ENCODE results near the gene ASB7.

The ASB7 gene

DNA sequence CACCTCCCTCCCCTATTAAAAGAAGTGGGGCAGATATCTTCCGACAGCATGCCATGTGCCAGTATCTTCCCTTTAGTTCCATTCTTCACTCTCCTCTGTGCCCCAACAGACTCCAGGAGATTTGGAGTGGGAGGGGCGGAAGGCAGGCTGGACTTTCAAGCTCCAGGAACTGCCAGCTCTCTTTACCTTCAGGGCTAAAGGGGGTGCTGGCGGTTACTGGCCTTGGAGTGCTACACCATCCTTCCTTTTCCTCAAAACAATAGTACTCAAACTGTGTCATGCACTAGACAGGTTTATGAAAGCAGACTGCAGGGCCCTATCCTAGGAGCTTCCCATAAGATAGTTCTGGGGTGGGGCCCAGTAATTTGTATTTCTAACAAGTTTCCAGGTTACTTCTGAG lies 6.4 kb upstream of the ASB7 start:
- Histone ChIP-seq H3K9me3 (ENCODE audit: insufficient read depth, low read length) (peaks cover 8% of the 10 kb centered on the region; the same call in 1 of the 2 replicates), H3K27ac (ENCODE audit: low read depth, low read length) (no peak overlapping the region), H3K36me3 (ENCODE audit: low read length) (no peaks in the 10 kb centered on the region), H3K27me3 (ENCODE audit: low read length) (no peaks in the 10 kb centered on the region), H3K9me2 (replicated peaks; ENCODE audit: insufficient read depth, low read length) (no peaks in the 10 kb centered on the region), H3K79me2 (ENCODE audit: insufficient read depth, low read length) (peaks cover 84% of the 10 kb centered on the region), H3K9ac (ENCODE audit: low read length) (no peak overlapping the region), H2AFZ (ENCODE audit: low read depth, low read length, severe bottlenecking) (no peak overlapping the region), H3F3A (ENCODE audit: insufficient read depth) (no peaks in the 10 kb centered on the region), H3K4me3 (ENCODE audit: insufficient read depth, low read length, poor library complexity, severe bottlenecking) (no peak overlapping the region), H4K20me1 (ENCODE audit: low read depth, low read length) (no peaks in the 10 kb centered on the region), H3K4me2 (ENCODE audit: low read depth, low read length, poor library complexity, severe bottlenecking) (no peak overlapping the region)
- no peak for TF ChIP-seq EZH2phosphoT487 (conservative IDR thresholded peaks at IDR 0.05; ENCODE audit: low read length)
- TF ChIP-seq, protein P1, sequence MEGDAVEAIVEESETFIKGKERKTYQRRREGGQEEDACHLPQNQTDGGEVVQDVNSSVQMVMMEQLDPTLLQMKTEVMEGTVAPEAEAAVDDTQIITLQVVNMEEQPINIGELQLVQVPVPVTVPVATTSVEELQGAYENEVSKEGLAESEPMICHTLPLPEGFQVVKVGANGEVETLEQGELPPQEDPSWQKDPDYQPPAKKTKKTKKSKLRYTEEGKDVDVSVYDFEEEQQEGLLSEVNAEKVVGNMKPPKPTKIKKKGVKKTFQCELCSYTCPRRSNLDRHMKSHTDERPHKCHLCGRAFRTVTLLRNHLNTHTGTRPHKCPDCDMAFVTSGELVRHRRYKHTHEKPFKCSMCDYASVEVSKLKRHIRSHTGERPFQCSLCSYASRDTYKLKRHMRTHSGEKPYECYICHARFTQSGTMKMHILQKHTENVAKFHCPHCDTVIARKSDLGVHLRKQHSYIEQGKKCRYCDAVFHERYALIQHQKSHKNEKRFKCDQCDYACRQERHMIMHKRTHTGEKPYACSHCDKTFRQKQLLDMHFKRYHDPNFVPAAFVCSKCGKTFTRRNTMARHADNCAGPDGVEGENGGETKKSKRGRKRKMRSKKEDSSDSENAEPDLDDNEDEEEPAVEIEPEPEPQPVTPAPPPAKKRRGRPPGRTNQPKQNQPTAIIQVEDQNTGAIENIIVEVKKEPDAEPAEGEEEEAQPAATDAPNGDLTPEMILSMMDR (IDR thresholded peaks at IDR 0.05; ENCODE audit: insufficient read depth, low read length, poor library complexity, severe bottlenecking) = no peak

DNA sequence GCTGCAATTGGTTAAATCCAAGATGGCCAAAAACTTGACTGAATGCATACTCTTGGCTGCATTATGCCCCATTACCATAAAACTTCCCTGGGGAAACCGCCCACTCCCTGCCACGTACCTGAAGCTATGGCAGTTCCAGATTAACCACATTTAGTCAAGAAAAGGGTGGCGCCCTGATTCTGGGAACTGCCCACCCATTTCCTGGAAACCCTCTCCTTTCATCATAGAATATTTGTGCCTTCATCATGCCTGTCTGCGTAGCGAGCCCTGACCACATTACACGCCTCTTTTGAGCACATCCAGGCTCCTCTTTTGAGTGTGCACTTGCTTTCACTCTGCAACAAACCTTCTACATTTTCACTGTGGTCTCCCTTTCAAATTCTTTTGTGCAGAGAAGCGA lies 5.6 kb upstream of the ASB7 start:
- Histone ChIP-seq H3K9ac (ENCODE audit: low read length) (no peak overlapping the region), H3K27me3 (ENCODE audit: low read length) (no peaks in the 10 kb centered on the region), H3K27ac (ENCODE audit: low read depth, low read length) (no peak overlapping the region), H3K9me3 (ENCODE audit: insufficient read depth, low read length) (peaks cover 6% of the 10 kb centered on the region; the same call in 1 of the 2 replicates), H3K4me3 (ENCODE audit: insufficient read depth, low read length, poor library complexity, severe bottlenecking) (no peak overlapping the region), H3K4me2 (ENCODE audit: low read depth, low read length, poor library complexity, severe bottlenecking) (no peak overlapping the region), H4K20me1 (ENCODE audit: low read depth, low read length) (no peaks in the 10 kb centered on the region), H3F3A (ENCODE audit: insufficient read depth) (no peaks in the 10 kb centered on the region), H3K79me2 (ENCODE audit: insufficient read depth, low read length) (peaks cover 91% of the 10 kb centered on the region), H3K36me3 (ENCODE audit: low read length) (no peaks in the 10 kb centered on the region), H2AFZ (ENCODE audit: low read depth, low read length, severe bottlenecking) (no peak overlapping the region), H3K9me2 (replicated peaks; ENCODE audit: insufficient read depth, low read length) (no peaks in the 10 kb centered on the region)
- no peak for TF ChIP-seq EZH2phosphoT487 (conservative IDR thresholded peaks at IDR 0.05; ENCODE audit: low read length)
- TF ChIP-seq, protein P1 (IDR thresholded peaks at IDR 0.05; ENCODE audit: insufficient read depth, low read length, poor library complexity, severe bottlenecking) = no peak

DNA sequence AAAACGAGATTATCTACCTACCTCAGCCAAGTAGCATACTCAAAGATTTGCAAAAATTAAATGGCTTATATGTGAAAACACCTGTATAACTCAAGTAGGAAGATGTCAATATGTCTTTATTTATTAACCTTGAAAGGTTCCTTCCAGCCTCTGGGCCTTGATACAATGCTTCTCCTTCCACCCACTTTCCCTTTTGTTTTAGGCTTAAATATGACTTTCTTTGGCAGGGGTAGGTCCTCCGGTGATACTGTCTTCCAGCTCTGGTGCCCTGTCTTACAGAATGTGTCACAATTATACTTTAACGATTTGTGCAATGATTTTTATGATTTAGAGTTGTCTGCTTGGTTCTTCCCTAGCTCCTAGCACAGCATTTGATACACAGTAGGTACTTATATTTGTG lies 4.5 kb upstream of the ASB7 start:
- H3K27me3 ChIP-seq (ENCODE audit: low read length) = no peaks in the 10 kb centered on the region
- no peak overlapping the region for H3K4me2 ChIP-seq (ENCODE audit: low read depth, low read length, poor library complexity, severe bottlenecking)
- H3K36me3 ChIP-seq (ENCODE audit: low read length) = no peaks in the 10 kb centered on the region
- TF ChIP-seq EZH2phosphoT487 (conservative IDR thresholded peaks at IDR 0.05; ENCODE audit: low read length) = no peak
- TF ChIP-seq, protein P1 (IDR thresholded peaks at IDR 0.05; ENCODE audit: insufficient read depth, low read length, poor library complexity, severe bottlenecking) = no peak
- no peak overlapping the region for H2AFZ ChIP-seq (ENCODE audit: low read depth, low read length, severe bottlenecking)
- H3K27ac ChIP-seq (ENCODE audit: low read depth, low read length) = no peak overlapping the region
- no peaks in the 10 kb centered on the region for H4K20me1 ChIP-seq (ENCODE audit: low read depth, low read length)
- H3K9ac ChIP-seq (ENCODE audit: low read length) = no peak overlapping the region
- no peaks in the 10 kb centered on the region for H3K9me3 ChIP-seq (ENCODE audit: insufficient read depth, low read length)
- peaks cover 85% of the 10 kb centered on the region for H3K79me2 ChIP-seq (ENCODE audit: insufficient read depth, low read length)
- no peak overlapping the region for H3K4me3 ChIP-seq (ENCODE audit: insufficient read depth, low read length, poor library complexity, severe bottlenecking)
- no peaks in the 10 kb centered on the region for H3F3A ChIP-seq (ENCODE audit: insufficient read depth)
- no peaks in the 10 kb centered on the region for H3K9me2 ChIP-seq (replicated peaks; ENCODE audit: insufficient read depth, low read length)

All from SU-DHL-6 (cell line).